Erythroblast (primary cell): ENCODE results near the gene ST7.

ENCODE experiments used
- GATA1 ChIP-seq: IDR thresholded peaks from 2 replicates; pipeline ENCODE4 v1.6.1; 2011; ENCODE audit warnings: low read depth, mild to moderate bottlenecking, control low read depth, low read length, moderate library complexity
- POLR2A ChIP-seq: IDR thresholded peaks from 2 replicates; pipeline ENCODE4 v1.6.1; 2011; ENCODE audit warnings: mild to moderate bottlenecking, low read length

DNA sequence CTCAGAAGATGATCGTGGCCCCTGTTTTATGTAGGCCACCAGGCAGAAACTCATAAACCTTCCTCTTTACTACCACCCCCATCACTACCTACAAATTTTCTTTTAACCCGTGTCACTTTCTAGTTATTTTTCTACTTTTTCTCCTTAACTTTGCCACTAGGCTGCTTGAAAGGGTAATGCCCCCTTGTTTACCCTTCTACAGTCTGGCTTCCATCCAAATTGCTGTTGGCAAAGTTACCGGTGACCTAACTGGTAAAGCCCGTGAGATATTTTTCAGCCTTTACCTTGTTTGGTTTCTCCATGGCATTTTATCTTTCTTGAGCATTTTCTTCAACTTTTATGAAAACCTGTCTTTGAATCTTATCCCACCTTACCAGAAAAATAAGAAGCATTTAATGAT, 216.6 kb downstream of the ST7 start:
- TF ChIP-seq POLR2A, result no peak
- TF ChIP-seq GATA1, result no peak
